MCF 10A (cell line): ENCODE results near the gene MN1. TPM values are rescaled to one million over a fixed set of nuclear protein-coding genes. Genes with fewer than 3 reads are reported as not detected.

Experiments used
- BruUV-seq: library from RNA; stranded (reverse); fragments of 400-500 nt; replicated peaks from 2 replicates; lab custom pipeline; 2021; lab: Mats Ljungman, UMichigan
- CTCF ChIA-PET: fragments of 300-600 bp; sonication (Branson Sonifier 250); formaldehyde crosslinking; extraction: SDS; loops from one replicate; lab custom pipeline; 2021; ENCODE audit warnings: antibody characterized with exemption, inconsistent platforms; lab: Yijun Ruan, JAX
- POLR2A ChIA-PET: fragments of 300-600, 350-650 bp; sonication (Branson Sonifier 250); formaldehyde crosslinking; extraction: SDS; loops from one replicate; lab custom pipeline; 2020; ENCODE audit warnings: antibody characterized with exemption, inconsistent platforms; lab: Yijun Ruan, JAX
- DNase-seq: peaks from one replicate; pipeline ENCODE4 v3.0.0-alpha.2; 2018; ENCODE audit not compliant: unreplicated experiment
- H3K27ac Mint-ChIP-seq: one replicate; pipeline ENCODE4 v1.8.0; 2022; ENCODE audit warnings: mild to moderate bottlenecking, low read depth, mixed read lengths; ENCODE audit not compliant: unreplicated experiment
- H3K27me3 Mint-ChIP-seq: one replicate; pipeline ENCODE4 v1.8.0; 2022; ENCODE audit warnings: mixed read lengths; ENCODE audit not compliant: insufficient read depth, unreplicated experiment
- H3K36me3 Mint-ChIP-seq: one replicate; pipeline ENCODE4 v1.8.0; 2022; ENCODE audit warnings: mild to moderate bottlenecking, moderate library complexity, mixed read lengths; ENCODE audit not compliant: insufficient read depth, unreplicated experiment
- H3K4me1 Mint-ChIP-seq: one replicate; pipeline ENCODE4 v1.8.0; 2022; ENCODE audit warnings: mixed read lengths; ENCODE audit not compliant: insufficient read depth, unreplicated experiment
- H3K4me3 Mint-ChIP-seq: one replicate; pipeline ENCODE4 v1.8.0; 2022; ENCODE audit warnings: mild to moderate bottlenecking, moderate library complexity, mixed read lengths; ENCODE audit not compliant: unreplicated experiment
- H3K9me3 Mint-ChIP-seq: one replicate; pipeline ENCODE4 v1.8.0; 2022; ENCODE audit warnings: mixed read lengths; ENCODE audit not compliant: unreplicated experiment
- intact Hi-C: fragments of 100-400 bp; cut with micrococcal nuclease; formaldehyde crosslinking; loops from 2 replicates; pipeline ENCODE4 v1.14.1; 2022
- total RNA-seq: library from RNA; stranded (reverse); gene quantifications from 2 replicates; pipeline ENCODE4 v1.2.3, GENCODE V29; 2022
- TF ChIP-seq, protein P1 (sequence below): fragments of 200-600 bp; IDR thresholded peaks from one replicate; pipeline ENCODE4 v1.8.0; 2022; ENCODE audit warnings: antibody characterized with exemption, mild to moderate bottlenecking; ENCODE audit not compliant: unreplicated experiment

MN1 gene
- total RNA-seq, 1 experiment from 2014 or later, result 3.9 TPM

DNA sequence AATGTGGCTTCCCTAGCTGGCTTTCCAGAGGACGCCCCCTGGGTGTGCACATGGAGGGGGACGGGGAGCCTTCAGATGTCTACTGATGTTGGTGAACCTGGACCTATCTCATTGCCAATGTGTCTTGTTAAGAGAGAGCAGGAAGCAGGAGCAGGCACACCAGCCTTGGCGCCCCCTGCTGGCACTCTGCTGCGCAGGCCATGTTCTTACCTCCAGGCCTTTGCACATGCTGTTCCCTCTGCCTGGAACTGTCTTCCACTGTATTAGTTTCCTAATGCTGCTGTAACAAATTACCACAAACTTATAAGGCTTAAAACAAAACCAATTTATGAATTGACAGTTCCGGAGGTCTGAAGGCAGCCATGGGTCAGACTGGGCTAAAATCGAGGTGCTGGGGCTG, 23.6 kb upstream of the MN1 start:
- Mint-ChIP-seq H3K36me3 (no peaks in the 10 kb centered on the region), H3K9me3 (no peaks in the 10 kb centered on the region), H3K4me3 (no peak overlapping the region), H3K27ac (no peak overlapping the region), H3K4me1 (no peaks in the 10 kb centered on the region), H3K27me3 (no peaks in the 10 kb centered on the region)
- ChIA-PET POLR2A (no interaction called here), CTCF (interaction anchor here (0.7 to 1.1 kb wide), 2 partner anchors 427 to 1068 kb away, joined by 3 read pairs; no protein-coding TSS in a partner anchor)
- TF ChIP-seq, protein P1, sequence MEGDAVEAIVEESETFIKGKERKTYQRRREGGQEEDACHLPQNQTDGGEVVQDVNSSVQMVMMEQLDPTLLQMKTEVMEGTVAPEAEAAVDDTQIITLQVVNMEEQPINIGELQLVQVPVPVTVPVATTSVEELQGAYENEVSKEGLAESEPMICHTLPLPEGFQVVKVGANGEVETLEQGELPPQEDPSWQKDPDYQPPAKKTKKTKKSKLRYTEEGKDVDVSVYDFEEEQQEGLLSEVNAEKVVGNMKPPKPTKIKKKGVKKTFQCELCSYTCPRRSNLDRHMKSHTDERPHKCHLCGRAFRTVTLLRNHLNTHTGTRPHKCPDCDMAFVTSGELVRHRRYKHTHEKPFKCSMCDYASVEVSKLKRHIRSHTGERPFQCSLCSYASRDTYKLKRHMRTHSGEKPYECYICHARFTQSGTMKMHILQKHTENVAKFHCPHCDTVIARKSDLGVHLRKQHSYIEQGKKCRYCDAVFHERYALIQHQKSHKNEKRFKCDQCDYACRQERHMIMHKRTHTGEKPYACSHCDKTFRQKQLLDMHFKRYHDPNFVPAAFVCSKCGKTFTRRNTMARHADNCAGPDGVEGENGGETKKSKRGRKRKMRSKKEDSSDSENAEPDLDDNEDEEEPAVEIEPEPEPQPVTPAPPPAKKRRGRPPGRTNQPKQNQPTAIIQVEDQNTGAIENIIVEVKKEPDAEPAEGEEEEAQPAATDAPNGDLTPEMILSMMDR, result no peak
- intact Hi-C loops, result no loop called here
- BruUV-seq, result no TSS peak
- DNase-seq, result no peak

DNA sequence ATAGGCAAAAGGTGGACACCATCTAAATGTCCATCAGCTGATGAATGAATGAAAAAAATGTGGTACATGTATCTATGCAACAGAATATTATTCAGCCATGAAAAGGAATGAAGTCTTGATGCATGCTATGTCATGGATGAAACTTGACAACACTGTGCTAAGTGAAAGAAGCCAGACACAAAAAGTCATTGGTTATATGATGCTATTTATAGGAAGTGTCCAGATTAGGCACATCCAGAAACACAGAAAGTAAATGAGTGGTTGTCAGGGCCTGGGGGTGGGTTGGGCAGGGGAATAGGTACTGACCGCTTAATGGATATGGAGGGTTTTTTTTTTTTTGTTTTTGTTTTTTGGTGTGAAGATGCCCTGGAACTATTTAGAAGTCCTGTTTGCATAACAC, 21.7 kb upstream of the MN1 start:
- TF ChIP-seq, protein P1, result no peak
- no TSS peak for BruUV-seq
- H3K9me3 Mint-ChIP-seq, result no peaks in the 10 kb centered on the region
- no peaks in the 10 kb centered on the region for H3K36me3 Mint-ChIP-seq
- H3K27me3 Mint-ChIP-seq, result no peaks in the 10 kb centered on the region
- H3K4me1 Mint-ChIP-seq, result no peaks in the 10 kb centered on the region
- DNase-seq, result no peak
- intact Hi-C loops, result no loop called here
- POLR2A ChIA-PET, result no interaction called here
- CTCF ChIA-PET, result interaction anchor here (0.6 to 0.7 kb wide), 2 partner anchors 57 to 500 kb away, joined by 4 read pairs; no protein-coding TSS in a partner anchor
- no peak overlapping the region for H3K4me3 Mint-ChIP-seq
- no peak overlapping the region for H3K27ac Mint-ChIP-seq

DNA sequence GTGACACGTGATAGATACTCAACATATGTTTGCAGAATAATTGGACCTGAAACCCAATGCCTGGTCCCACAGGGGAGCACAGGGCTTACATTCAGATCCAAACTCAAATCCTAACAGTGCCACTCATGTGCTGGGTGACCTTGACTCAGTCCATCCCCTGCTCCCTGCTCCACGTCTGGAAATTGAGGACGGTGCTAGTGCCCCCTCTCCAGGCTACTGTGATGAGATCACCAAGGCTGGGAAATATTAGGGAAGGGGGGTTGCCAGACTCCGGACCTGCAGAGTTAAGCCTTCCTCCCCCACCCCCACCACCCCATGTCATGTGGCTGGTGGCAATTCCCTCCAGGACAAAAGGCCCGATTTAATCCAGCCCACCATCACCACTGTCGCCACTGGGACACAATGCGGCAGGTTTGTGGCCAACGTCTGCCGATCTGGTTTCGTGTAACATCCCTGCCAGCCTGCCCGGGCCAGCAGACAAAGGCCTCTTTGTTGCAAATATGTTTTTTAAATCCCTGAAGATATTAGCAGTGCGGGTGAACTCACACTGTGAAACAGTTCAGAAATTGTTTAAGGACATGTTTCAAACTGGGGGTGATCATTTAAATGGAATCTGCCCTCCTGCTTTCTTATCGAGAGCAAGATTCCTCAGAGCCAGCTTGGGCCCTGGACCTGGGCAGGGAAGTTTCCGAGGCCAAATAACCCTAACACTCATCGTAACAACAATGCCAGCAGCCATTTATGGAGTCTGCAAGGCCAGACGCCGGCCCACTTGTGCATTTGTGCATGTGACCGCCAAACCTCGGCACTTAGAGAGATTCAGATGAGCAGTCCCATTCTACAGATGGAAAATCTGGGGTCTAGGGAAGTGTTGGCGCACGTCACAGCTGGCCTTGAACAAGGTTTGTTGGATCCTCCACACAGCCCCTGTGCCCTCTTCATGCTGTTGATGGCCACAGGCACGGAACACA, 19.6 kb upstream of the MN1 start:
- no peak for DNase-seq
- TF ChIP-seq, protein P1, result no peak

DNA sequence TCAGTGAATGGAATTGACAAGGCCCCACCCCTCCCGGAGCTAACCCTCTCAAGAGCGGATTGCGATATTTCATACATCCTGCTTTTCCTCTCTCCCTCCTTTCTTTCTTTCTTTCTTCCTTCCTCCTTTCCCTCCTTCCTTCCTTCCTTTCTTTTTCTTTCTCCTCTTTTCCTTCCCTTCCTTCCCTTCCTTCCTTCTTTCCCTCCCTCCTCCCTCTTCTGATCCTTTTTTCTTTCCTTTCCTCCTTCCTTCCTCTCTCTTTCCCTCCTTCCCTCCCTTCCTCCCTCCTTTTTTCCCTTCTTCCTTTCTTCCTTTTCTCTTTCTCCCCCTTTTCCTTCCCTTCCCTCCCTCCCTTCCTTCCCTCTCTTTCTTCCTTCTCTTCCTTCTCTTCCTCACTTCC, 15.0 kb upstream of the MN1 start:
- DNase-seq, result no peak
- POLR2A ChIA-PET, result interaction anchor here (0.6 to 0.7 kb wide), 2 partner anchors 199 to 286 kb away, joined by 3 to 5 read pairs; no protein-coding TSS in a partner anchor
- Mint-ChIP-seq H3K4me3 (no peak overlapping the region), H3K27me3 (peaks cover 14% of the 10 kb centered on the region), H3K36me3 (no peaks in the 10 kb centered on the region), H3K4me1 (peaks cover 2% of the 10 kb centered on the region), H3K27ac (no peak overlapping the region), H3K9me3 (no peaks in the 10 kb centered on the region)
- no TSS peak for BruUV-seq
- TF ChIP-seq, protein P1, result no peak
- intact Hi-C loops, result no loop called here
- CTCF ChIA-PET, result interaction anchor here (0.8 kb wide), 1 partner anchor 411 kb away, joined by 3 read pairs; no protein-coding TSS in a partner anchor

More for the DNA sequence above, 19.6 kb upstream of the MN1 start:
- intact Hi-C loops, result no loop called here
- no TSS peak for BruUV-seq
- no peaks in the 10 kb centered on the region for H3K9me3 Mint-ChIP-seq
- H3K27me3 Mint-ChIP-seq, result peaks cover 7% of the 10 kb centered on the region
- POLR2A ChIA-PET, result no interaction called here
- no peak overlapping the region for H3K4me3 Mint-ChIP-seq
- no peaks in the 10 kb centered on the region for H3K4me1 Mint-ChIP-seq
- no peak overlapping the region for H3K27ac Mint-ChIP-seq
- no peaks in the 10 kb centered on the region for H3K36me3 Mint-ChIP-seq
- CTCF ChIA-PET, result interaction anchor here (0.7 kb wide), 1 partner anchor 565 kb away, joined by 3 read pairs; no protein-coding TSS in a partner anchor
